ENCODE data around the gene HOXA13.
A peak's percentile ranks its signal among the peaks of the same experiment; 100 is the strongest.

DNA sequence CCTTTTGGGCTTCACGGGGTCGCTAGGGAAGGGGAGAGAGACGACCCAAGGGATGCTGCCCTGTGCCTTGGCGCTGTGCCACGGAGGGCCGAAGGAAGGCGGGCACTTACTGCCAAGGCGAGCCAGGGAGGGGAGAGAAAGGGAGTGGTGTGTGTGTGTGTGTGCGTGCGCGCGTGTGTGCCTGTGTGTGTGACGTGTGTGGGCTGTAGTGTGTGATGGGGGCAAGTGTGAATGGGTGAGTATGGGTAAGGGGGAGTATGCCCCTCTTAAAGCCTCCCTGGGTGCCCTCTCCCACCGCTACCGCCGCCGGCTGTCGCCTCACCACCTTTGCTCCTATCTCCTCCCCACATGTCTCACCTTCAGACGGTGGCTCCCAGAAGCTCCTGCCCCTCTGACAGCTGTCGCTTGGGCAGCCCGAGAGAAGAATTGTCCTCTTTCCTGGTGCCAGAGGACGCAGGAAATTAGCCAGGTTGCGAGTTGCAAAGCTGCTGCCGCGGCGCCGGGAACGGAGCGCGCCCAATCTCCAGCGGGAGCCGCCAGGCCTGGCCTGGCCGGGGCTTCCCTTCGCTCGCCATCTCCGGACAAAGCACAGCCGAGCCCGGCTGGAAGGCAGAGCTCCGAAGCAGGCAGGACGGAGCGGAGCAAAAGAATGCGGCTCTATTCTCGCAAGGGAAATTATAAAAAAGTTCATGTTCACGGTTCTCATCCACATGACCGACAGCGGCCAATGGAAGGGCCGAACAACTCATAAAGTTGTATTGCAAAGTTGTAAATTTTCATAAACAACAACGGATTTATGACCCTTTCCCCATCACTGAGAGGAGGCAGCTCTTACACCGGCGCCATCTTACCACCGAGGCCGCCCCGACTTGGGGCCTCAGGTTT lies 47.7 kb downstream of the HOXA13 start, which contains the start of gene HOXA3:
- no peak for TF ChIP-seq CTCF (IDR thresholded peaks at IDR 0.05 in 4 of 5, conservative IDR thresholded peaks at IDR 0.05 in 1 of 5)
- peak; percentile 15 to 39 for TF ChIP-seq POLR2A (IDR thresholded peaks at IDR 0.05)
